DOHH2 (cell line): ENCODE measurements around the gene DSG2.

ENCODE experiments used
- H3F3A ChIP-seq: fragments of 200-600 bp; sonication (generic), shearing (Covaris generic); 2 replicates; pipeline ENCODE4 v1.6.0; 2016; ENCODE audit warnings: antibody characterized with exemption, mild to moderate bottlenecking; ENCODE audit not compliant: control insufficient read depth, insufficient read depth
- H3K27ac ChIP-seq: fragments of 200-600 bp; sonication (generic); 2 replicates; pipeline ENCODE4 v1.5.1; 2014; ENCODE audit warnings: low read depth, mild to moderate bottlenecking, low read length, moderate library complexity
- H3K27me3 ChIP-seq: fragments of 200-600 bp; sonication (generic); 2 replicates; pipeline ENCODE4 v1.6.1; 2014; ENCODE audit warnings: mild to moderate bottlenecking, low read length, mixed read lengths; ENCODE audit not compliant: control insufficient read depth
- H3K36me3 ChIP-seq: fragments of 200-600 bp; sonication (generic); 2 replicates; pipeline ENCODE4 v1.6.1; 2014; ENCODE audit warnings: mild to moderate bottlenecking, low read length, moderate library complexity, mixed read lengths; ENCODE audit not compliant: control insufficient read depth
- H3K4me1 ChIP-seq: fragments of 200-600 bp; sonication (generic); 2 replicates; pipeline ENCODE4 v1.6.1; 2014; ENCODE audit warnings: mild to moderate bottlenecking, low read length, mixed read lengths; ENCODE audit not compliant: control insufficient read depth
- H3K4me2 ChIP-seq: fragments of 200-600 bp; sonication (generic); 2 replicates; pipeline ENCODE4 v1.6.0; 2014; ENCODE audit warnings: mild to moderate bottlenecking, low read length, moderate library complexity
- H3K4me3 ChIP-seq: fragments of 200-600 bp; sonication (generic); 2 replicates; pipeline ENCODE4 v1.5.1; 2014; ENCODE audit warnings: mild to moderate bottlenecking, low read length, mixed read lengths
- H3K79me2 ChIP-seq: fragments of 200-600 bp; sonication (generic); 2 replicates; pipeline ENCODE4 v1.6.1; 2014; ENCODE audit warnings: mild to moderate bottlenecking, low read length, mixed read lengths; ENCODE audit not compliant: control insufficient read depth
- H3K9me2 ChIP-seq: fragments of 200-600 bp; sonication (generic); replicated peaks from 2 replicates; pipeline ENCODE4 v1.6.1; 2014; ENCODE audit warnings: mild to moderate bottlenecking, low read length, mixed read lengths; ENCODE audit not compliant: control insufficient read depth
- H3K9me3 ChIP-seq: fragments of 200-600 bp; sonication (generic); 2 replicates; pipeline ENCODE4 v1.6.1; 2014; ENCODE audit warnings: antibody characterized with exemption, low read length, mixed read lengths; ENCODE audit not compliant: control insufficient read depth, insufficient read depth
- H4K20me1 ChIP-seq: fragments of 200-600 bp; sonication (generic); 2 replicates; pipeline ENCODE4 v1.6.0; 2014; ENCODE audit warnings: low read depth, mild to moderate bottlenecking, antibody characterized with exemption, low read length, moderate library complexity; ENCODE audit not compliant: control insufficient read depth, insufficient read depth
- CTCF ChIP-seq: fragments of 200-600 bp; sonication (generic); IDR thresholded peaks from one replicate; pipeline ENCODE4 v1.5.1; 2014; ENCODE audit warnings: antibody characterized with exemption, mild to moderate bottlenecking, low read depth, low read length; ENCODE audit not compliant: poor library complexity, severe bottlenecking
- EZH2phosphoT487 ChIP-seq: fragments of 200-600 bp; sonication (generic); IDR thresholded peaks from 2 replicates; pipeline ENCODE4 v1.6.1; 2017; ENCODE audit warnings: borderline replicate concordance, mild to moderate bottlenecking, antibody characterized with exemption, low read length, moderate library complexity, mixed read lengths

The DSG2 gene

GRCh38 chr18:31490833-31491232 is 7.1 kb upstream of the DSG2 start:
- no peak overlapping the region for H3K4me2 ChIP-seq
- TF ChIP-seq CTCF (no peak), EZH2phosphoT487 (no peak)
- no peak overlapping the region for H3K27ac ChIP-seq
- H3K4me3 ChIP-seq, result no peak overlapping the region
- no peaks in the 10 kb centered on the region for H3K9me3 ChIP-seq
- H3K4me1 ChIP-seq, result no peaks in the 10 kb centered on the region
- no peaks in the 10 kb centered on the region for H4K20me1 ChIP-seq
- no peaks in the 10 kb centered on the region for H3F3A ChIP-seq
- no peaks in the 10 kb centered on the region for H3K9me2 ChIP-seq
- H3K36me3 ChIP-seq, result no peaks in the 10 kb centered on the region
- H3K27me3 ChIP-seq, result no peaks in the 10 kb centered on the region
- H3K79me2 ChIP-seq, result no peaks in the 10 kb centered on the region

- Histone ChIP-seq H3K27ac (no peak overlapping the region), H3K4me1 (no peaks in the 10 kb centered on the region), H3K9me3 (no peaks in the 10 kb centered on the region), H3F3A (no peaks in the 10 kb centered on the region), H3K79me2 (no peaks in the 10 kb centered on the region), H3K27me3 (no peaks in the 10 kb centered on the region), H3K36me3 (no peaks in the 10 kb centered on the region), H3K4me3 (no peak overlapping the region), H3K9me2 (no peaks in the 10 kb centered on the region), H4K20me1 (no peaks in the 10 kb centered on the region), H3K4me2 (no peak overlapping the region)
- TF ChIP-seq CTCF (no peak), EZH2phosphoT487 (no peak)
Observed at GRCh38 chr18:31491586-31491985, 6.4 kb upstream of the DSG2 start.

GRCh38 chr18:31492671-31493070 is 5.3 kb upstream of the DSG2 start:
- Histone ChIP-seq H3K4me1 (no peaks in the 10 kb centered on the region), H3K27ac (no peak overlapping the region), H4K20me1 (no peaks in the 10 kb centered on the region), H3K79me2 (no peaks in the 10 kb centered on the region), H3F3A (no peaks in the 10 kb centered on the region), H3K9me3 (no peaks in the 10 kb centered on the region; the same call in 1 of the 2 replicates), H3K4me2 (no peak overlapping the region), H3K36me3 (no peaks in the 10 kb centered on the region), H3K27me3 (no peaks in the 10 kb centered on the region), H3K9me2 (no peaks in the 10 kb centered on the region), H3K4me3 (no peak overlapping the region)
- TF ChIP-seq CTCF, result no peak
- TF ChIP-seq EZH2phosphoT487, result no peak

- Histone ChIP-seq H3K4me1 (no peaks in the 10 kb centered on the region), H3K4me3 (no peak overlapping the region), H3K9me2 (no peaks in the 10 kb centered on the region), H3K9me3 (no peaks in the 10 kb centered on the region; the same call in 1 of the 2 replicates), H3K79me2 (no peaks in the 10 kb centered on the region), H3K36me3 (no peaks in the 10 kb centered on the region), H3K4me2 (no peak overlapping the region), H3K27ac (no peak overlapping the region), H3F3A (no peaks in the 10 kb centered on the region), H4K20me1 (no peaks in the 10 kb centered on the region), H3K27me3 (no peaks in the 10 kb centered on the region)
- TF ChIP-seq CTCF (no peak), EZH2phosphoT487 (no peak)
Observed at GRCh38 chr18:31493171-31493570, 4.8 kb upstream of the DSG2 start.
